ENCODE measurements around the gene PIGL.
"Not testable (repeated sequence)": the region's sequence is repeated elsewhere in the genome, so short reads cannot be mapped to it uniquely, and the experiment has no call there.

Gene PIGL

DNA sequence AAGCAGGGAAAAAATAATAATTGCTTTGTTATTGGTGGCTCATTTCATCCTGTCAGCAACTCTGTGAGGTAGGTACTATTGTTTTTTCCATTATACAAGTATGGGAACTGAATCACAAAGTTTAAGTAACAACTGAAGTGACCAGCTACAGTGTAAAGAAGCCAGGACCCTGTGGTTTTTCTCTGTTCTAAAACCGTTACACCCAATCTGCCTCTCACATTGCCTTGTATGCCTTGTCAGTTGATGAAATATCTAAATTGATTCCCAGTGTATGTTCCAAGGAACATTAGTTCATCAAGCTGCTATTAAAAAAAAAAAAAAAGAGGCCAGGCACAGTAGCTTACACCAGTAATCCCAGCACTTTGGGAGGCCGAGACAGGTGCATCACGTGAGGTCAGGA, 5.4 kb downstream of the PIGL start:
- no peak for DNase-seq

DNA sequence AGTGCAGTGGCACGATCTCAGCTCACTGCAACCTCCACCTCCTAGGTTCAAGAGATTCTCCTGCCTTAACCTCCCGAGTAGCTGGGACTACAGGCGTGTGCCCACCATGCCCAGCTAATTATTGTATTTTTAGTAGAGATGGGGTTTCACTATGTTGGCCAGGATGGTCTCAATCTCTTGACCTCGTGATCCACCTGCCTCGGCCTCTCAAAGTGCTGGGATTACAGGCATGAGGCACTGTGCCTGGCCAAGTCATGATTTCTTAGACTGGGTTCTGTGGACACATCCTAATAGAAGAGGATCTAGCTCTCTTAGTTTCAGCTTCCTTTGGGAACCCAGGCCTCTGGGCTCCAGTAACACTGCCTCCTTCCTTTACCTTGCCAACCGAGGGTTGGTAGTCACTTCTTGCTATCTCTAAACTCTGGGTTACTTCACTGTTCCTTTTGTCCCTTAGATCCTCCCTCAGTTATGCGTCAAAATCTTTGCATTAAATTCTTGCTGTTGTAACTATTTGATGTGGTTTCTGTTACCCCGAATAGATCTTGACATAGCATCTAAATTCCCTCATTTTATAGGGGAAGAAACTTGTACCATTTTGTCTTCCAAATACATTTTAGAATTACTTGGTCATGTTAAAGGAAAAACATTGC, 13.0 kb downstream of the PIGL start:
- DNase-seq, result not testable (repeated sequence)

DNA sequence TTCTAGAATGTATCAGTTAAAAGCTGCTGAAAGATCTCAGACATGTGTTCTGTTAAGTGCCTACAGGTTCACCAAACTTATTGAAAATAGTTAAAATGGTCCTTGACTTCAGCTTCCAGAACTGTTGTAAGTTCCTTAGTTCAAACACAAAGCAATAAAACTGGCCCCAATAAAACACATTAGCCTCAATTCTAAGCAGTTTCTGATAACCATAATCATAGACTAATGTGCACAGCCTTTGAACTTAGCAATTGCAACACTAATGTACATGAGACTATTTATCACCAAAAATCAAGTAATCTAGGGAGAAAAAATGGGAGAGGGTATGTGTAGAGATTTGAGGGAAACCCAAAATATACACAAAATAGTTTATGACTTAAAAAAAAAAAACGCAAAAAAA, 15.4 kb downstream of the PIGL start:
- no peak for DNase-seq

DNA sequence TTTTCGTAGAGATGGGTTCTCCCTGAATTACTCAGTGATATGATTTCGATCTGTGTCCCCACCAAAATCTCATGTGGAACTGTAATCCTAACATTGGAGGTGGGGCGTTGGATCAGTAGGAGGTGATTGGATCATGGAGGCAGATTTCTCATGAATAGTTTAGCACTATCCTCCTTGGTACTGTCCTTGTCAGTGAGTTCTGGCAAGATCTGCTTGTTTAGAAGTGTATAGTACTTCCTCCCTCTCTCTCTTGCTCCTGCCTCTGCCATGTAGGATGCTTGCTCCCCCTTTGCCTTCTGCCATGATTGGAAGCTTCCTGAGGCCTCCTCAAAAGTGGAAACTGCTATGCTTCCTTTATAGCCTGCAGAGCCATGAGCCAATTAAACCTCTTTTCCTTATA, 22.9 kb downstream of the PIGL start:
- DNase-seq, result no peak

DNA sequence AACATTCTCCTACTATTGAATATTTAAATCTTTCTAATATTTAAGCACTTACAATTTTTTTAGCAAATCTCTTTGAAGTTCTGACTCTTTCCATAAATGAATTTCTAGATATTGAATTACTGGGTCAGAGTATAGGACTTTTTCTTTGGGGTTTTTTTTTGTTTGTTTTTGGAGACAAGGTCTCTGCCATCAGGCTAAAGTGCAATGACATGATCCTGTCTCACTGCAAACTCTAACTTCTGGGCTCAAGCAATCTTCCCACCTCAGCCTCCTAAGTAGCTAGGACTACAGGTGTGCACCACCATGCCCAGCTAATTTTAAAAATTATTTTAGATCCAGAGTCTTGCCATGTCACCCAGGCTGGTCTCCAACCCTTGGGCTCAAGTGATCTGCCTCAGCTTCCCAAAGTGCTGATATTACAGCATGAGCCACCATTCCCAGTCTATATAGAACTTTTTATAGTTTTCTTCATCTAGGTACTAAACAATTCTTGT, 24.9 kb downstream of the PIGL start:
- DNase-seq, result no peak

DNA sequence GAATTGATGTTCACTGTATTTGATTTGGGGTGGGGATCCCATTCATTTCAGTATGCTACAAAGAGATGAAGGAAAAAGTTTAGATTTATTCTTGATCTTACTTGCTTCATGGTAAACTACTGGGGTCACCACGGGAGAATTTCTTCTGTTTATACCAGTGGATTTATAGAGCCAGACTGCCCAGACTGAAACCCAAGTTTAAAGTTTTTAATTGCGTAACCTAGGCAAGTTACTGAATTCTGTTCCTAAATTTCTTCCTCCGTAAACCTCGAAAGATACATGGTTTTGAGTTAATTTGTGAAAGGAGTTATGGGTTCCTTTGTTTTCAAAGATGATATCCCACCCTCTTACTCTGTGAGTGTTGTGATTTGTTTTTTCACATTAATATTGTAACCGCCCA, 26.4 kb downstream of the PIGL start:
- DNase-seq, result no peak

DNA sequence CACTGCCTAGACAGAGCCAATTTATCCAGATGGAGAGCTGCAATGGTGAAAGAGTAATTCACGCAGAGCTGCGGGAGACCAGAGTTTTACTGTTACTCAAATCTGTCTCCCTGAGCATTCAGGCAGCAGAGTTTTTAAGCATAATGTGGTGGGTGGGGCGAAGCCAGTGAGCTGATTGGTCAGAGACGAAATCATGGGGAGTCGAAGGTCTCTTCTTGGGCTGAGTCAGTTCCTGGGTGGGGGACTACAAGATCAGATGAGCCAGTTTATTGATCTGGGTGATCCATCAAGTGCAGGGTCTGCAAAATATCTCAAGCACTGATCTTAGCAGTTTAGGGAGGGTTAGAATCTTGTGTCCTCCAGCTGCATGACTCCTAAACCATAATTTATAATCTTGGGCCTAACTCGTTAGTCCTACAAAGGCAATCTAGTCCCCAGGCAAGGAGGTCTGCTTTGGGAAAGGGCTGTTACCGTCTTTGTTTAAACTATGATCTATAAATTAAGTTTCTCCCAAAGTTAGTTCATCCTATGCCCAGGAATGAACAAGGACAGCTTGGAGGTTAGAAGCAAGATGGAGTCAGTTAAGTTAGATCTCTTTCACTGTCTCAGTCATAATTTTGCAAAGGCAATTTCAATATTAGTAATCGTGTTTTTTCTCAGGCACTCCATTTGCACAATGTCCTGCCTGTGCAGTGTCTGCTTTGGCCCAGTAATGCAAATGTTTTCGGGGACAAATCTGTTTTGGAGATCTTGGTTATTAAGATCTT, 27.0 kb downstream of the PIGL start:
- no peak for DNase-seq

DNA sequence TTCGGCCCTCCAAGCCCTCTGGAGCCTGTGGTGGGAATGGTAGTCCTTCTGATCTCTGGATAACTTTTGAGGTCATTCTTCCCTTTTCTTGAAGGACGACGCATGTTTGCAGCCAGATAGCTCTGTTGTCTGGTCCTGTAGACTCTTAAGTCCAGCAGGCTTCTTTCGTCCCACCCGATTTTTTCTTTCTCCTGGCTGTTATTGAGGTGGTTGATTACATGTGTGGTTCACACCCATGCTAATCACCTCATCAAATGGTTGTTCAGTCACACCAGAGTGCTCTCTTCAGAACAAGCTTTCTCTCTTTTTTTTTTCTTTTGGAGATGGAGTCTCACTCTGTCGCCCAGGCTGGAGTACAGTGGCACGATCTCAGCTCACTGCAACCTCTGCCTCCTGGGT, 30.6 kb downstream of the PIGL start:
- no peak for DNase-seq

DNA sequence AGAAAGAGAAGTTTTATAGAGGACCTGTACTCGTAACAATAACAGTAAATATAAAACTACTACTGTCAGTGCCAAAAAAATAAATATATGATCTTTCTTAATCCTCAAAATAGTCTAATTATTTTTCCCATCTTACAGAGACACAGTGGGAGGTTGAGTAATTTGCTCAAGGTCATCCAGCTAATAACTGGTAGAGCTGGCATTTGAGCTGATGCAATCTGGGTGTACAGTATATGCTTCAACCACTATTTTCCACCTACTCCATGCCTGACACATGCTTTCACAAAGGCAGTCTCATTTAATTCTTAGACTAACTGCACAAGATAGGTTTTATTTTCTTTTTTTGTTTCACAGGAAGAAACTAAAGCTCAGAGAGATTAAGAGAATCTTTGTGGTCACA, 33.6 kb downstream of the PIGL start:
- DNase-seq, result no peak

DNA sequence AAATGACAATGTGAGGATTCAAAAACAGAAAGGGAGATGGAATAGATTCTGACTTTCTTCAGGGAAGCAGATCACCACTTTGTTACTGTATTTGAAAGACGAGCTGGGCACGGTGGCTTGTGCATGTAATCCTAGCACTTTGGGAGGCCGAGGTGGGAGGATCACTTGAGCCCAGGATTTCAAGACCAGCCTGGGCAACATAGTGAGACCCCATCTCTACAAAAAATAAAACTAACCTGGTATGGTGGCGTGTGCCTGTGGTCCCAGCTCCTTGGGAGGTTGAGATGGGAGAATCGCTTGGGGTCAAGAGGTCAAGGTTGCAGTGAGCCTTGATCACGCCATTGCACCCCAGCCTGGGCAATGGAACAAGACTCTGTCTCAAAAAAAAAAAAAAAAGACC, 34.0 kb downstream of the PIGL start:
- DNase-seq, result no peak

DNA sequence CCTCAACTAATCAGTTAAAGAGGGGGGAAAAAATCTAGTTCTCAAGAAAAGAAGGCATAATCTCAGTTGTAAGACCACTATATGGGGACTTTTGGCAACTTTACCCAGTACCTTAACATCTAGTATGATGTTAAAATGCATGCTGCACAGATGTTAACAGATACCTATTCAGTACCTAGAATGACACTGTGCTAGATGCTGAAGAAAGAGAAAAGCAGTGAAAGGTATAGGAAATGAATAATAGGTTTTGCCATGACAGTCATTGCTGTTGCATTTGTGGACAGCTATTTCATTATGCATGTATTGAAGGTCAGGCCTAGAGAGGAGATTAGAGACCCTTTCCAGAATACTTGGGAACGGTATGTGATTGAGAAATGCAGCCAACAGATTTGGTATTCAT, 34.5 kb downstream of the PIGL start:
- DNase-seq, result no peak

DNA sequence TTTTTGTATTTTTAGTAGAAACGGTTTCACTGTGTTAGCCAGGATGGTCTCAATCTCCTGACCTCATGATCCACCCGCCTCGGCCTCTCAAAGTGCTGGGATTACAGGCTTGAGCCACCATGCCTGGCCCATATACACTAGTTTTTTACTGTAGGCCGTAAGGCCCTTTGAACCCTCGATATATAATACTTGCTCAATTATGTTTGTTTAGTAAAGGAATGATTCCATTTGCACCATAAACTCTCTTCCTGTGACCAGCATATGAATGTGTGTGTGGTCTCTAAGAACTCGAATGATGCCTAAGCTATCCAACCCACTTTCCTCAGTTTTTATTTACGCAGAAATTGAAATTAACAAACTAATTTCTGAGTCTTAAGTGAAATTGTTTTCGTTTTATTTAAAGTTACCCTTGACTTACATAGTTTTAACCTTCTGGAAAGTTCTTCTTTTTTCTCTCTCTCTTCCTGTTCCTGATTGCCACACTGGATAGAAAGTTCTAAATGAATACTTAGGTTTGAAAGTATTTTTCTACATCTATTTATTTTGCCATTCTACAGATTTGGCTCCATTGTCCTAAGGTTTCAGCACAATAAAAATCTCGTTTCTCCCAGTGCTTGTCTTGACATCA, 37.9 kb downstream of the PIGL start:
- DNase-seq, result no peak

DNA sequence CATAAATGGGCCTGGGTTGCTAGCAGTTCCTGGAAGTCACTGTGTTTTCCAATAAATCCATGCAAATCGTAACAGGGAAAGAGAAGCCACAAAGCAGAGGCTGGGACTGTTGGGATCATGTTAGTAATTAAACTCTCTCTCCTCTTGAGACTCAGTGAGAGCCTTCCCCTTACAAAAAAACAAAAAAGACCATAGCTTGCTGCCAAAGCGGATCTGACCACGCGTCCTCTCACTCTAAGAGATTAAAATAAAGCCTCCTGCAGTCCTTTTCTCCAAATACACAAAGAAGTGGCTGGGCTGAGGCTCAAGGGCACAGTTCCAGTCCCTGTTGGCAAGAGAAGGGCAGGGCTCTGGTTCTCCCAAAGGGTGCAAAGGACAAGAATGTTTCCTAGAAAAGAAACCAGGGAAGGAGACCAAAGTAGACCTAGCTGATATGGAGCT, 38.5 kb downstream of the PIGL start:
- no peak for DNase-seq

DNA sequence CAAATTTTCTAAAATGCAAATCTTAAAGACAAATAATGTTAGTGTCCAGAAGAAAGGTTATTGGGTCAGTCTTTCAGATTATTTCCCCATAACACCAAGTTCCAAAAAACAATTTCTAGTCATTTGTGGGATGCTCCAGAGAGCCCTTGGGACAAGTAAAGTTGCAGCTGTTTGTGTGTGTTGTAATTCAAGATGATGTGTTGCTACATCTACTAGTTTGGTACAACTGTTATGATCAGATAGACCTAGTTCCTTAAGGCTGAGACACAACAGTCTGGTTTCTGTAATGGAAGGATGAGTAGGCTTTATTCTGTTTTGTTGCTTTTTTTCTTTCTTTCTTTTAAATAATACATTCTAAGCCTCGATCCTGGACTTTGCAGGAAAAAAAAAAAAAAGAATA, 41.9 kb downstream of the PIGL start:
- DNase-seq, result no peak

DNA sequence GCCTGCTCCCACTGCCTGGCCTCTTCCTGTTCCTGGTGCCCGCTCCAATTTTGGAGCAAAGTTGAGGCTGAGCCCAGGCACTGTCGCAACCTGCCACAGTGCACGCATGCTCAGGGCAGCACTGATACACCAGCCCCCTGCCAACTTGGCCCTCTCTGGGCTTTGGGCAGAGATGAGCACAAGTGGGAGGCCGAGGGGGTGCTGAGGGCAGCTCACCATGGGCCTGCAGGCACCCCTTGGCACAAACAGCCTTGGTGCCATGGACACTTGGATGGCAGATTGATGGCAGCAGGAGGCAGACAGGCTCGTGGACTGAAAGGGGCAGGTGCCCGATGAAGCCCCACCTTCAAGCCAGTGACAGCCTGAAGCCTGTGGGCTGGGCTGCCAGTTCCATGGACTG, 42.9 kb downstream of the PIGL start:
- no peak for DNase-seq

DNA sequence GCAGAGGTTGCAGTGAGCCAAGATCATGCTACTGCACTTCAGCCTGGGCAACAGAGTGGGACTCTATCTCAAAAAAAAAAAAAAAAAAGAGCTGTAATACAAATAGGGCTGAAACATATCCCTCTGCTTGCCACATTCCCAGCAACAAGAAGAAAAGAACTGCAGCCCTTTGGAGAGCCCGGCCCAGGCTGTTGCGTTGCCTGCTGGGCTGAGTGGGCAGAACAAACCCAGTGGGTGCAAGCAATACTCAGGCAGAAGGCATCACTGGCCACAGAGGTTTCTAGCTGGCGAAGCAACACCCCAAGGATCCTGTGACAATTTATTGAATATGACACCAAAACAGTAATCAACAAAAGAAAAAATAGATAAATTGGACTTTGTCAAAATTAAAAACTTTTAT, 44.0 kb downstream of the PIGL start:
- no peak for DNase-seq

DNA sequence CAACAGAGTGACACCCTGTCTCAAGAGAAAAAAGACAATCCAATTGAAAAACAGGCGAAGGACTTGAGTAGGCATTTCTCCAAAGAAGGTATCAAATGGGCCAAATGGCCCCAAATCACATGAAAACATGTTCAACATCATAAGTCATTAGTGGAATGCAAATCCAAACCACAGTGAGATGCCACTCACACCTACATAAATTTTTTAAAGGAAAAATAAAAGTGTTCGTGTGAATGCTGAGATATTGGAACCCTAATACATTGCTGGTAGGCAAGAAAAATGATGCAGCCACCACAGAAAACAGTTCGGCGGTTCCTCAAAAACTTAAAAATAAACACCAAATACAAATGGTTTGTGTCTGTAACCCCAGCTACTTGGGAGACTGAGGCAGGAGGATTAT, 45.2 kb downstream of the PIGL start:
- no peak for DNase-seq

DNA sequence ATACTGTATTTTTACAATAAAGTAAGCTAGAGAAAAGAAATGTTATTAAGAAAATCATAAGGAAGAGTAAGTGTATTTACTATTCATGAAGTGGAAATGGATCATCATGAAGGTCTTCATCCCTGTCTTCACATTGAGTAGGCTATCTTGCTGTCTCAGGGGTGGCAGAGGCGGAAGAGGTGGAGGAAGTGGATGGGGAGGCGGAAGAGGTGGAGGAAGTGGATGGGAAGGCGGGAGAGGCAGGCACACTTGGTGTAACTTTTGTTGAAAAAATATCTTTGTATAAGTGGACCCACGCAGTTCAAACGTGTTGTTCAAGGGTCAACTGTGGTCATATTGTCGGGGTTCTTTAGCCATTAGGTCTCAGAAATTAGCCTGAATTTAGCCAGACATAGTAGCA, 50.2 kb downstream of the PIGL start:
- no peak for DNase-seq

DNA sequence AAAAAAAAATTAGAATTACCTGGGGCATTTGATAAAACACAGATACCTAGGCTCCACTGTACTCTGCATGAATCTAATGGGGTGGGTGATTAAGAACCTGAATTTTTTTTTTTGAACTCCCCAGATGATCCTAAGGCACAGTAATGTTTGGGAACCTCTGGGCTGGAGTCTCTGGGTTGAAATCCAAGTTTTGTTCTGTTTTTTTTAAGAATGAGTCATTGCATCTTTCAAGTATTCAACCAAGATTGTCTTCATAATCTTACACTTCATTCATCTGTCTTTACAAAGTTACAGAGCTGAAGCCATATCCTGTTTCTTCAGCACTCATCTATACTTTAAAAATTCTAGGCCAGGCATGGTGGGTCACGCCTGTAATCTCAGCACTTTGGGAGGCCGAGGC, 52.6 kb downstream of the PIGL start:
- no peak for DNase-seq

DNA sequence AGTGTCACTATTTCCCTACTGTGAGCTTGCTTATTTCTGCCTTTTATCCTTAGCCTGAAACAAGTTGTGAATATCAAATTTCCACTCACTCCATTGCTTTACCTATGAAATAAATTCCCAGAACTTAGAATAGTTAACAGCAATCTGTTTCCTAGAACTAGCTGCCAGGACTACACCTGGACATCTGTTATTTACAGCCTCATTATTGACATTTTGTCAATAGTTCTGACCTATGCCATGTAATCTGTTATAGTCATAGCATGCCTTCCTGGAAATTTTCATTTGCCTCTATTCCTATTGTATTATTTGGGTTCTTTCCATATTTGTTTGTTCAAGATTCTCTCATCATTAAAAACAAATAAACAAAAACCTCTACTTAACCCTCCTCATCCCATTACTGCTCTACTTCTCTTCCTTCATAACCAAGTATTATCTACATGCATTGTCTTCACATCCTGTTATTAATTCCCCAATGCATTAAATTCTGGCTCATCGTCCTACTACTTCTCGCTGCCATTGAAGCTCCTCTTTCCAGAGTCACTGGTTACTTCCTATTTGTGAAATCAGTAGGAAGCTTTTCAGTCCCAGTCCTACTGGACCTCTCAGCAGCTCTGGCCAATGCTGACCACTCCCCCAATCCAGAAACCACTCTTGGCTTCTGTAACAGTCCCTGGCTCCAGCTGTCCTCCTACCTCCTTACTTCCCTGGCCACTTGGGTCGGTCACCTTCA, 55.3 kb downstream of the PIGL start:
- no peak for DNase-seq

DNA sequence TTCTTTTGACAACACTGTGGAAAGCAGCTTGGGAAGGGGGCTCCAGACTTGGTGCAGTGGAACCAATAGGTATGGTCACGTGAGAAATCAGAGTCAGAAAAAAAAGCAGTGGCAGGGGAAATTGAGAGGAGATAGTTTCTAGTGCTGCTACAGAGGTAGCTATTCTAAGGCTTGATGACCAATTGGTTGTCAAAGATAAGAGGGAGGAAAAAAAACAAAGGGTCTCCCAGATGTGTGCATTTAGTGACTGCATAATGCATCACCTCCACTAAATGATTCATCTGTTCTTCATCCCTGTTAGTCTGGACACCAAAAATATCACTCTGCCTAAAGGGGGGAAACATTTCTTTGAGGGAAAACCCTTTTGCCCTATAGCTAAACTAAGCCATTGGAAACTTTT, 56.5 kb downstream of the PIGL start:
- DNase-seq, result no peak

DNA sequence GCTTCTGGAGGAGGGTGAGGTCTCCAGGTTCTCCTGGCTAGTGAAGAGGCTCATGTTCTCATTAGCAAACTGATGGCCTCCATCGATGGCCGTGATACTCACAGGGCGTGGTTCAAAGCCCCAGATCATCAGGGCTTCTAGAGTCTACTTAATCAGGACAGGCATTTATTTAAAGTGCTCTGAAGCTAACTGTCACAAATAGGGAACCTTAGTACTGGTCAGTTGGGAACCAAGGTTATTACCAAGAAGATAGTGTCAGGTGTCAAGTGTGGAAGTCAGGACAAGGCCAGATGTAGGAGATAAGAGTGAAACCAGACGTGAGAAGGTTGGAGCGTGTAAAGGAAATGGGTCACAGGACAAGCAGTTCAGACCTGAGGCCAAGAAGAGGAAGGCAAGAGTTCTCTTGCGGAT, 56.9 kb downstream of the PIGL start:
- DNase-seq, result no peak

DNA sequence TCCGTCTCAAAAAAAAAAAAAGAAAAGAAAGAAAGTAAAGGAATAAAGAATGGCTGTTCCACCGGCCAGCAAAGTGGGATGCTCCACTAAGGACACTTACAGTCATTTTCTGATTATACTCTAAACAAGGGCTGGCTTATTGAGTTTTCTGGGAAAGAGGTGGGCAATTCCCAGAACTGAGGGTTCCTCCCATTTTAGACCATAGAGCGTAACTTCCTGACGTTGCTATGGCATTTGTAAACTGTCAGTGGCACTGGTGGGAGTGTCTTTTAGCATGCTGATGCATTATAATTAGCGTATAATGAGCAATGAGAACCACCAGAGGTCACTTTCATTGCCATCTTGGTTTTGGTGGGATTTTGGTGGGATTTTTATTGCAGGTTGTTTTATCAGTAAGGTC, 58.0 kb downstream of the PIGL start:
- DNase-seq, result no peak

DNA sequence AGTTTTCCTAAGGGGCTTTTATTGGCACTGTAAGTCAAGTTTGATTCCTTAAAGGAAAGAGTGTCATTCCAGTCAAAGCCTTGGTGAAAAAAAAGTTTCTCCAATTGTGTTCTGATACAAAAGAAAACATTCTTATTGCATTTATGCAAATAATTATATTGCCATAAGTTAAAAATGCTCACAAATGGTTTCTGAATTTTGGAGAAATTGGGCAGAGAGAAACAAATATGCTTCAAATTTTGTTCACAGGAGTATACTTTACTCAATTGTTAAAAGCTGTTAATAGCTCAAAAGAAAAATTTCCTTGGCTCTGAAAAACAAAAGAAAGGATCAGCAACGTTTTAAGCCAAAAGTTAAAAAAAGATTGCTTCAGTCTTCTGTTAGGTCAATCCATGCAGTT, 60.2 kb downstream of the PIGL start:
- DNase-seq, result no peak
